ENCODE measurements around the gene CEP63. TPM values are rescaled to one million over a fixed set of nuclear protein-coding genes. Genes with fewer than 3 reads are reported as not detected.

The CEP63 gene
- total RNA-seq, 2 experiments from 2014 or later = 13.2 to 15.1 TPM

DNA sequence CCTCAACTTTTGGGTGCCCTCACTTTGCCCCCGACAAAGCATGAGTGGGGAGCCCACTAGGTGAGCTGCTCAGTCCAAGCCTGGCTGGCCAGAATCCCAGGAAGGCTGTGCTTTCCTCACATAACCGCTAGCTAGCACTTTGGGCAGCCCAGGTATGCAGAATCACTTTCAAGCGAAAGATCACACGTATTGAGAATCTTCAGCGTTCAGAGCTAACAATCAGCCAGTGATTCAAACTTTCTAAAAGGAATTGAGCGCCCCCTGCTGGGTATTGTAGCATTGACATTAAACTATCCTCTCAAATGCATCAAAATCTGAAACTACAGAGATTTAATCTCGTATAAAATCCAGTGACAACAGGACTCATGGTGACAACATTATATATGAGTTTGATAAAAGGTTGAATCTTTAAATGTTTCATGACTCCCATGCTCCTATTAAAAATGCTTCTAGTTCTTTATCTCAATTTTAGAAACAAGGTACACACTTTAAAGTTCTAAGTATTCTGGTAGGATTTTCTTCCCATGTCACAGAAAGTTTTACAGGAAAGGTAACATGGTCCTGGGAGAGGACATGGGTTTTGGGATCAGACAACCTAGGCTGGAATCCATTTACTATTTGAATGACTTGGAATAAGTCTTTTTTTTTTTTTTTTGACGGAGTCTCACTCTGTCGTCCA lies 11.8 kb upstream of the CEP63 start:
- H3K4me3 ChIP-seq (ENCODE audit: low read length) = no peak overlapping the region
- H3K27ac ChIP-seq (ENCODE audit: low read depth in 1 of 2, low read length in 2 of 2) = no peak overlapping the region
- intact Hi-C loops (cut with DNase I, micrococcal nuclease) = loop anchor here (1.0 to 10.0 kb wide), 8 partner anchors 97 to 659 kb away; no protein-coding TSS in a partner anchor
- H3K4me1 ChIP-seq (ENCODE audit: insufficient read depth, low read length) = peaks cover 4% of the 10 kb centered on the region
- ATAC-seq (ENCODE audit: poor library complexity) (peak; percentile 85), DNase-seq (peak; percentile 45 to 89 (median 72))
- Mint-ChIP-seq H3K27ac (no peak overlapping the region), H3K4me1 (ENCODE audit: low read depth) (peaks cover 7% of the 10 kb centered on the region), H3K36me3 (ENCODE audit: low read depth) (peaks cover 47% of the 10 kb centered on the region), H3K27me3 (no peaks in the 10 kb centered on the region), H3K4me3 (no peak overlapping the region), H3K9me3 (no peaks in the 10 kb centered on the region)
- ChIA-PET POLR2A (interaction anchor here (0.6 to 1.7 kb wide), 4 partner anchors 12 to 262 kb away, joined by 3 to 7 read pairs (median 3); partner anchors contain the start of genes ANAPC13 and CEP63), CTCF (interaction anchor here (0.7 to 6.4 kb wide), 10 partner anchors 9 to 278 kb away, joined by 3 to 35 read pairs (median 3); partner anchors contain the start of genes ANAPC13 and CEP63)
- H3K27me3 ChIP-seq (ENCODE audit: control insufficient read depth in 1 of 2, insufficient read depth in 2 of 2, low read length in 2 of 2) = no peaks in the 10 kb centered on the region
- H3K36me3 ChIP-seq (ENCODE audit: insufficient read depth, low read length) = peaks cover 37% of the 10 kb centered on the region
- no peaks in the 10 kb centered on the region for H3K9me3 ChIP-seq (ENCODE audit: control insufficient read depth in 1 of 2, insufficient read depth in 1 of 2, low read length in 2 of 2)
- TF ChIP-seq, protein P1, sequence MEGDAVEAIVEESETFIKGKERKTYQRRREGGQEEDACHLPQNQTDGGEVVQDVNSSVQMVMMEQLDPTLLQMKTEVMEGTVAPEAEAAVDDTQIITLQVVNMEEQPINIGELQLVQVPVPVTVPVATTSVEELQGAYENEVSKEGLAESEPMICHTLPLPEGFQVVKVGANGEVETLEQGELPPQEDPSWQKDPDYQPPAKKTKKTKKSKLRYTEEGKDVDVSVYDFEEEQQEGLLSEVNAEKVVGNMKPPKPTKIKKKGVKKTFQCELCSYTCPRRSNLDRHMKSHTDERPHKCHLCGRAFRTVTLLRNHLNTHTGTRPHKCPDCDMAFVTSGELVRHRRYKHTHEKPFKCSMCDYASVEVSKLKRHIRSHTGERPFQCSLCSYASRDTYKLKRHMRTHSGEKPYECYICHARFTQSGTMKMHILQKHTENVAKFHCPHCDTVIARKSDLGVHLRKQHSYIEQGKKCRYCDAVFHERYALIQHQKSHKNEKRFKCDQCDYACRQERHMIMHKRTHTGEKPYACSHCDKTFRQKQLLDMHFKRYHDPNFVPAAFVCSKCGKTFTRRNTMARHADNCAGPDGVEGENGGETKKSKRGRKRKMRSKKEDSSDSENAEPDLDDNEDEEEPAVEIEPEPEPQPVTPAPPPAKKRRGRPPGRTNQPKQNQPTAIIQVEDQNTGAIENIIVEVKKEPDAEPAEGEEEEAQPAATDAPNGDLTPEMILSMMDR (IDR thresholded peaks at IDR 0.05) = peak; percentile 92

DNA sequence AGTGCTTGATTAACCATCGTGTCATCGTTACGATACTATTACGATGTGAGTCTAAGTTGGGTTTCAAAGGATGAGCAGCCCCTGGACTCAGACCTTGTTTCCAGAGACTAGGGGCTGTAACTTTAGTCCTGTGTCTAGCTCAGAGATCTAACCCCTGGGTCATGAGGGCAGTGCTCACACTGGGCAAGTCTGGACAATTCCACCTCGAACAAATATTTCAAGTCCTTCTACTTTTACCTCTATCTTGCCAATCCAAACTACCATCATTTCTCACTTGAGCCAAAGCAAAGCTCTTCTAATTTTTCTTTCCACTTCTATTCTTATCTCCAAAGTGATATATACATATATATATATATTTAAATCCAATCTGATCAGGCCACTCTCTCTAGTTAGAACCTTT lies 10.9 kb upstream of the CEP63 start:
- no peak overlapping the region for H3K4me3 ChIP-seq (ENCODE audit: low read length)
- no peak overlapping the region for H3K27ac Mint-ChIP-seq
- H3K27me3 ChIP-seq (ENCODE audit: control insufficient read depth in 1 of 2, insufficient read depth in 2 of 2, low read length in 2 of 2) = no peaks in the 10 kb centered on the region
- TF ChIP-seq, protein P1 (IDR thresholded peaks at IDR 0.05) = no peak
- H3K4me3 Mint-ChIP-seq = no peak overlapping the region
- H3K9me3 ChIP-seq (ENCODE audit: control insufficient read depth in 1 of 2, insufficient read depth in 1 of 2, low read length in 2 of 2) = no peaks in the 10 kb centered on the region
- peaks cover 11% of the 10 kb centered on the region for H3K4me1 Mint-ChIP-seq (ENCODE audit: low read depth)
- peaks cover 38% of the 10 kb centered on the region for H3K36me3 ChIP-seq (ENCODE audit: insufficient read depth, low read length)
- H3K4me1 ChIP-seq (ENCODE audit: insufficient read depth, low read length) = peaks cover 4% of the 10 kb centered on the region
- no peaks in the 10 kb centered on the region for H3K9me3 Mint-ChIP-seq
- ChIA-PET POLR2A (interaction anchor here (1.2 kb wide), 1 partner anchor 11 kb away, joined by 5 read pairs; the partner anchor contains the start of genes ANAPC13 and CEP63), CTCF (interaction anchor here (1.4 to 6.4 kb wide), 2 partner anchors 263 to 279 kb away, joined by 3 to 35 read pairs; no protein-coding TSS in a partner anchor)
- no peaks in the 10 kb centered on the region for H3K27me3 Mint-ChIP-seq
- no peak overlapping the region for H3K27ac ChIP-seq (ENCODE audit: low read depth in 1 of 2, low read length in 2 of 2)
- no peak for DNase-seq
- H3K36me3 Mint-ChIP-seq (ENCODE audit: low read depth) = peaks cover 53% of the 10 kb centered on the region
- intact Hi-C loops (cut with DNase I, micrococcal nuclease) = loop anchor here (1.0 to 10.0 kb wide), 8 partner anchors 98 to 660 kb away; no protein-coding TSS in a partner anchor
- ATAC-seq (ENCODE audit: poor library complexity) = no peak

DNA sequence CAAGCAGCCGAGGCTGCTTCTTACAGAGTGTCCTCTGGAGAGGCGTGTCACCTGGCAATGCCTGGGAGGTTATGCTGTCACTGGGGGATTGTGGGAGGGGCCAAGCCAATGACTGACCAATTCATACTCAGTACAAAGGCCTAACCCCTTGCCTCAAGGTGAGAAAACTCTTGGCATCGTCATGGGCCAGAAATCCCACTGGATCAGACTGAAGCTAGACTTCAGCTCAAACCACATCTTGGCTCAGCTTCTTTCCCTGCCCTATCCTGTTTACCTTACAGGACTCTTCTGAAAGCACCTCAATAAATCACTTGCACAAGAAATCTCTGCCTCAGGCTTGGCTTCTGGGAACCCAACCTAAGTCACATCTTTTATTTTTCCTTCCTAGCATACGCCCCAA lies 9.6 kb upstream of the CEP63 start:
- peaks cover 65% of the 10 kb centered on the region for H3K36me3 Mint-ChIP-seq (ENCODE audit: low read depth)
- peaks cover 11% of the 10 kb centered on the region for H3K4me1 Mint-ChIP-seq (ENCODE audit: low read depth)
- no peaks in the 10 kb centered on the region for H3K9me3 ChIP-seq (ENCODE audit: control insufficient read depth in 1 of 2, insufficient read depth in 1 of 2, low read length in 2 of 2)
- H3K27ac Mint-ChIP-seq = no peak overlapping the region
- H3K27ac ChIP-seq (ENCODE audit: low read depth in 1 of 2, low read length in 2 of 2) = no peak overlapping the region
- ATAC-seq (ENCODE audit: poor library complexity) (no peak), DNase-seq (no peak)
- TF ChIP-seq, protein P1 (IDR thresholded peaks at IDR 0.05) = no peak
- ChIA-PET CTCF (interaction anchor here (6.4 kb wide), 1 partner anchor 264 kb away, joined by 35 read pairs; no protein-coding TSS in a partner anchor), POLR2A (interaction anchor here (1.7 kb wide), 1 partner anchor 9 kb away, joined by 12 read pairs; the partner anchor contains the start of genes ANAPC13 and CEP63)
- no peaks in the 10 kb centered on the region for H3K27me3 ChIP-seq (ENCODE audit: control insufficient read depth in 1 of 2, insufficient read depth in 2 of 2, low read length in 2 of 2)
- intact Hi-C loops (cut with DNase I, micrococcal nuclease) = loop anchor here in 1 of 2 experiments (10.0 kb wide), 1 partner anchor 662 kb away; no protein-coding TSS in a partner anchor
- H3K4me3 ChIP-seq (ENCODE audit: low read length) = no peak overlapping the region
- peaks cover 4% of the 10 kb centered on the region for H3K4me1 ChIP-seq (ENCODE audit: insufficient read depth, low read length)
- H3K36me3 ChIP-seq (ENCODE audit: insufficient read depth, low read length) = peaks cover 51% of the 10 kb centered on the region
- no peaks in the 10 kb centered on the region for H3K27me3 Mint-ChIP-seq
- no peak overlapping the region for H3K4me3 Mint-ChIP-seq
- no peaks in the 10 kb centered on the region for H3K9me3 Mint-ChIP-seq

All from CD4-positive, alpha-beta T cell (primary cell).